Heart right ventricle (tissue), 16 donors: ENCODE measurements around the gene ARHGEF10L. TPM values are rescaled to one million over a fixed set of nuclear protein-coding genes. Genes with fewer than 3 reads are reported as not detected.

ENCODE experiments used
- ATAC-seq, 8 donors: fragments of 200-7000 bp; cut with Tn5 transposase; one replicate each; pipeline ENCODE4 v1.9.1; 2020; ENCODE audit warnings: mild to moderate bottlenecking in 8 of 8, moderate library complexity in 8 of 8, moderate number of reproducible peaks in 1 of 8
- DNase-seq, 2 donors: peaks; one replicate each; pipeline ENCODE4 v3.0.0-alpha.2; 2020
- H3K27ac ChIP-seq, 10 donors: fragments of 200-600 bp; sonication (generic) in 2 of 10; one replicate each; pipeline versions ENCODE4 v1.5.0 to v1.8.0; 2020 to 2022; ENCODE audit warnings: mild to moderate bottlenecking in 3 of 10
- H3K27me3 ChIP-seq, 7 donors: fragments of 200-600 bp; one replicate each; pipeline ENCODE4 v1.8.0; 2021 to 2022; ENCODE audit warnings: mild to moderate bottlenecking in 2 of 7
- H3K36me3 ChIP-seq, 9 donors: fragments of 200-600 bp; sonication (generic) in 1 of 9; one replicate each; pipeline versions ENCODE4 v1.5.0 to v1.8.0; 2020 to 2022; ENCODE audit warnings: mild to moderate bottlenecking in 2 of 9
- H3K4me1 ChIP-seq, 9 donors: fragments of 200-600 bp; sonication (generic) in 1 of 9; one replicate each; pipeline versions ENCODE4 v1.5.0 to v1.8.0; 2020 to 2022; ENCODE audit warnings: mild to moderate bottlenecking in 4 of 9
- H3K4me3 ChIP-seq, 10 donors: fragments of 200-600 bp; sonication (generic) in 2 of 10; one replicate each; pipeline versions ENCODE4 v1.5.0 to v1.8.0; 2020 to 2022; ENCODE audit warnings: mild to moderate bottlenecking in 7 of 10, moderate library complexity in 2 of 10
- H3K9me3 ChIP-seq, 11 donors: fragments of 200-600 bp in 10 of 11; sonication (generic) in 2 of 11; one replicate each; pipeline versions ENCODE4 v1.5.0 to v1.8.0; 2013 to 2022; ENCODE audit warnings: mild to moderate bottlenecking in 2 of 11, control low read depth in 1 of 11, moderate library complexity in 1 of 11
- WGBS, 2 donors: extraction: QIAGEN DNeasy Blood & Tissue Kit; methylation state at CpG; one replicate each; pipeline ENCODE4 v1.1.7; 2013; ENCODE audit warnings: inconsistent platforms in 1 of 2; 5-methylcytosine and 5-hydroxymethylcytosine counted together
- intact Hi-C, 10 donors: fragments of 100-400 bp; cut with DNase I; formaldehyde crosslinking; loops; one replicate each; pipeline versions ENCODE4 v1.11.1 to v1.14.2; 2022
- polyA plus RNA-seq, 2 donors: library from polyadenylated mRNA; stranded (reverse); fragments of 200-250 nt; gene quantifications; one replicate each; pipeline ENCODE4 v1.2.3, GENCODE V29; 2013
- total RNA-seq, 10 donors: library from RNA; stranded (reverse); fragmentation: NEBNext Ultra II Directional in 3 of 10; extraction: Animal tissue kit (Norgen Biotek cat#: 25700) in 3 of 10; gene quantifications; one replicate each; pipeline versions ENCODE4 v1.2.1 to v1.2.4, GENCODE V29; 2021 to 2023
- TF ChIP-seq, protein P1 (sequence below), 9 donors: fragments of 200-600 bp; sonication (generic) in 2 of 9; IDR thresholded peaks; one replicate each; pipeline versions ENCODE4 v1.5.0 to v1.8.0; 2021 to 2022; ENCODE audit warnings: antibody characterized with exemption in 9 of 9, mild to moderate bottlenecking in 5 of 9, moderate library complexity in 1 of 9
- donor health status: Arrhythmogenic right ventricular cardiomyopathy.
- donor health status: ischemic (EF 13 %, LVEDD 7.1; RV severe dilation, severe dysfunction).
- donor health status: healthy with polysubstance abuse.
- donor health status: DM: no; HTN: yes; CAD: no.
- donor health status: DM: no; HTN: no; CAD: no.
- donor health status: ischemic (EF 25% LVEDD 6.9; RV normal size, moderate dysfunction).
- donor health status: ischemic (EF 25% LVEDD 5.7; RV mildly dilated, moderate dysfunction).
- donor health status: healthy.
- donor health status: DM: yes; HTN: yes; CAD: no.
- donor health status: Ischemic cardiomyopathy.
- donor health status: ischemic (EF 35%, LVEDD 5.7; RV mildly dilated, moderate dysfunction).
- donor health status: nonischemic (EF 11% LVEDD 7.7; RV severe dilation, severe dysfunction).
- donor health status: DM: yes; HTN: yes; CAD: no.
- donor health status: PGD.
- donor health status: ischemic (EF 29% LVEDD 5.4; RV normal size, mild dysfunction).
- donor health status: nonischemic (EF 23%, LVEDD 6.1; RV moderate dilation, normal function).

The ARHGEF10L gene
- total and polyA plus RNA-seq, 12 donors = 45.4 to 68.4 (median 50.6) TPM

DNA sequence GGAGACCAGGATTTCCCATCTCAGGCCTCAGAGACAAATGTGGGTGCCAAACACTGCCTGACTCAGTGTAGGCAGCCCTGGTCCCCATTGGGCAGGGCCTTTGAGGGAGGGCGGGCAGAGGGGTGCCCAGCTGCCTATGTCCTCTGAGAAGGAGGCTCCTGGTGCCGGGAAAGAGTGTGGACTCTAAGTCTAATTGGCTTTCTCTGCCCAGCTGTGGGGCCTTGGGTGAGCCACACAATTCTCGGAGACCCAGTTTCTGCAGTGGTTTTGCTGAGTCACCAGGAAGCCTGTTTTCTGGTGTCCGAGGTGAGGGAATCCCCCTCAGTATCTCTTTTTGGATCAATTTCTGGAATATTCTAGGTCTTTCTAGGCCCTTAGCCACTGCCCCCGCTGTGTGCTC is 180.4 kb downstream of the ARHGEF10L start:
- DNase-seq (no peak), ATAC-seq (no peak)
- H3K36me3 ChIP-seq = no peaks in the 10 kb centered on the region
- peaks cover 0 to 18% (median 3%) of the 10 kb centered on the region in 7 donors for H3K27me3 ChIP-seq
- intact Hi-C loops = no loop called here
- H3K27ac ChIP-seq = no peak overlapping the region
- WGBS, 2 donors = 79 to 81% methylated on average over 5 of the region's 5 CpGs
- TF ChIP-seq, protein P1, sequence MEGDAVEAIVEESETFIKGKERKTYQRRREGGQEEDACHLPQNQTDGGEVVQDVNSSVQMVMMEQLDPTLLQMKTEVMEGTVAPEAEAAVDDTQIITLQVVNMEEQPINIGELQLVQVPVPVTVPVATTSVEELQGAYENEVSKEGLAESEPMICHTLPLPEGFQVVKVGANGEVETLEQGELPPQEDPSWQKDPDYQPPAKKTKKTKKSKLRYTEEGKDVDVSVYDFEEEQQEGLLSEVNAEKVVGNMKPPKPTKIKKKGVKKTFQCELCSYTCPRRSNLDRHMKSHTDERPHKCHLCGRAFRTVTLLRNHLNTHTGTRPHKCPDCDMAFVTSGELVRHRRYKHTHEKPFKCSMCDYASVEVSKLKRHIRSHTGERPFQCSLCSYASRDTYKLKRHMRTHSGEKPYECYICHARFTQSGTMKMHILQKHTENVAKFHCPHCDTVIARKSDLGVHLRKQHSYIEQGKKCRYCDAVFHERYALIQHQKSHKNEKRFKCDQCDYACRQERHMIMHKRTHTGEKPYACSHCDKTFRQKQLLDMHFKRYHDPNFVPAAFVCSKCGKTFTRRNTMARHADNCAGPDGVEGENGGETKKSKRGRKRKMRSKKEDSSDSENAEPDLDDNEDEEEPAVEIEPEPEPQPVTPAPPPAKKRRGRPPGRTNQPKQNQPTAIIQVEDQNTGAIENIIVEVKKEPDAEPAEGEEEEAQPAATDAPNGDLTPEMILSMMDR (IDR thresholded peaks at IDR 0.05) = no peak
- H3K4me3 ChIP-seq = no peak overlapping the region
- H3K4me1 ChIP-seq = no peaks in the 10 kb centered on the region
- no peaks in the 10 kb centered on the region for H3K9me3 ChIP-seq

DNA sequence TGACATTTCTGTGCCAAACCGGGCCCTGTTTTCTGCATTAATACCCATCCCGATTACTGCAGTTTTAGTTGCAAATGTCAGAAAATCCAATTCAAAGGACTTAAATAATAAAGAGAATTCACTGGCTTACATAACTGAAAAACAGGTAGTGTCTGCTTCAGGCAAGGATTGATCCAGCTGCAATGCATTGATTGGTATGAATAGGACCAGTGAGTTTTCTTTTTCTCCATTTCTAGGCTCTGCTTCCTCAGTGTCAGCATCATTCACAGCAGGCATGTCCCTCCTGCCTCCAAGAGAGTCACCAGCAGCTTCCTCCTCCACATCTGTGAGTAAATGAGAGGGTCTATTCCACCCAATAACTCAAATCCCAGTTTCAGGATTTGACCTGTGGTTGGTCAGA is 181.9 kb downstream of the ARHGEF10L start:
- DNase-seq (no peak), ATAC-seq (no peak)
- Histone ChIP-seq H3K27ac (no peak overlapping the region), H3K4me1 (no peaks in the 10 kb centered on the region), H3K9me3 (no peaks in the 10 kb centered on the region), H3K4me3 (no peak overlapping the region), H3K27me3 (peaks cover 0 to 19% (median 3%) of the 10 kb centered on the region in 7 donors), H3K36me3 (no peaks in the 10 kb centered on the region)
- intact Hi-C loops = no loop called here
- 97 to 98% methylated on average over 2 of the region's 2 CpGs for WGBS, 2 donors
- TF ChIP-seq, protein P1 (IDR thresholded peaks at IDR 0.05) = no peak

DNA sequence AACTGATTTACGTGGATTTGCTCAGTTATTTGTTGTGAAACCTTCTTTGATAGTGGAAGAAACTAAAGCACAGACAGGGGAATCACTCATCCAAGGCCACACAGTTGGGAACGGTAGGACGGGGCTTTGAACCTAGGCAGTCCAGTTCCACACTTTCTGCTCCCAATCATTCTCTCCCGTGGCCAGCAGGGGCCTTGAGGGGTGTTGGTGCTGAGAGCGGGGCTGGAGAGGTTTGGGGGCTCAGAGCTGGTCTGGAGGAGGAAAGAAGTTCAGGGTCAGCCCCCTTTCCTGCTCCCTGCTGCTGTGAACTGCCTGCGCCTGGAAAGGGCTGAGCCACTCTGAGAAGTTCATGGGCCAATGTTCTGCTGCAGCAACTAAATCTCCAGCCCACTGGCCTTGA is 184.2 kb downstream of the ARHGEF10L start:
- ATAC-seq = no peak
- Histone ChIP-seq H3K4me3 (no peak overlapping the region), H3K36me3 (no peaks in the 10 kb centered on the region), H3K4me1 (no peaks in the 10 kb centered on the region), H3K27ac (no peak overlapping the region), H3K27me3 (peaks cover 0 to 24% (median 0%) of the 10 kb centered on the region in 7 donors), H3K9me3 (peaks cover 0 to 3% (median 0%) of the 10 kb centered on the region in 11 donors)
- TF ChIP-seq, protein P1 (IDR thresholded peaks at IDR 0.05) = no peak
- intact Hi-C loops = no loop called here
- DNase-seq = no peak
- 52 to 53% methylated on average over 6 of the region's 6 CpGs for WGBS, 2 donors

DNA sequence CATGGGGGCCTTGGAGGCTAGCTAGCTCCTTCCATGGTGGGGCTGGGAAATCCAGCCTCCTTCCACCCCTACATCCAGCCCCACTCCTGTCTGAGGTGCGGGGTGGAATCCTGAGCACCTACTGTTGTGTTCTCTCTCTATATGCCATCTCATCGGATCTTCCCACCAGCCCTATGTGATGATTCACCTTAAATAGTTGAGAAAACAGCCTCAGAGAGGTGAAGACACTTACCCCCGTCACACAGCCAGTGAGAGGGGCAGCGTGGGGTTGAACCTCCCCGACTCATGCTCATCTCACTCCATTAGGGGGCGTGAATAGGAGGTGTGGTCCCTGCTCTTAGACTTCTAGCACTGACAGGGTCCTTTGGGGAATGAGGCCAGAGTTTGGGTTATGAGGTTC is 184.7 kb downstream of the ARHGEF10L start:
- ATAC-seq = no peak
- intact Hi-C loops = no loop called here
- 75 to 91% methylated on average over 6 of the region's 6 CpGs for WGBS, 2 donors

More for the DNA sequence above, 184.7 kb downstream of the ARHGEF10L start:
- Histone ChIP-seq H3K4me3 (no peak overlapping the region), H3K27ac (no peak overlapping the region), H3K4me1 (no peaks in the 10 kb centered on the region), H3K36me3 (no peaks in the 10 kb centered on the region), H3K27me3 (peaks cover 0 to 28% (median 3%) of the 10 kb centered on the region in 7 donors), H3K9me3 (peaks cover 0 to 3% (median 0%) of the 10 kb centered on the region in 11 donors)
- DNase-seq = no peak
- TF ChIP-seq, protein P1 (IDR thresholded peaks at IDR 0.05) = no peak
